MCF 10A (cell line): Measurements from ENCODE around the gene AKR1B1. TPM values are rescaled to one million over a fixed set of nuclear protein-coding genes. Genes with fewer than 3 reads are reported as not detected.

Source experiments
- BruUV-seq: library from RNA; stranded (reverse); fragments of 400-500 nt; replicated peaks from 2 replicates; lab custom pipeline; 2021; lab: Mats Ljungman, UMichigan
- CTCF ChIA-PET: fragments of 300-600 bp; sonication (Branson Sonifier 250); formaldehyde crosslinking; extraction: SDS; loops from one replicate; lab custom pipeline; 2021; ENCODE audit warnings: antibody characterized with exemption, inconsistent platforms; lab: Yijun Ruan, JAX
- POLR2A ChIA-PET: fragments of 300-600, 350-650 bp; sonication (Branson Sonifier 250); formaldehyde crosslinking; extraction: SDS; loops from one replicate; lab custom pipeline; 2020; ENCODE audit warnings: antibody characterized with exemption, inconsistent platforms; lab: Yijun Ruan, JAX
- DNase-seq: peaks from one replicate; pipeline ENCODE4 v3.0.0-alpha.2; 2018; ENCODE audit not compliant: unreplicated experiment
- H3K27ac Mint-ChIP-seq: one replicate; pipeline ENCODE4 v1.8.0; 2022; ENCODE audit warnings: mild to moderate bottlenecking, low read depth, mixed read lengths; ENCODE audit not compliant: unreplicated experiment
- H3K27me3 Mint-ChIP-seq: one replicate; pipeline ENCODE4 v1.8.0; 2022; ENCODE audit warnings: mixed read lengths; ENCODE audit not compliant: insufficient read depth, unreplicated experiment
- H3K36me3 Mint-ChIP-seq: one replicate; pipeline ENCODE4 v1.8.0; 2022; ENCODE audit warnings: mild to moderate bottlenecking, moderate library complexity, mixed read lengths; ENCODE audit not compliant: insufficient read depth, unreplicated experiment
- H3K4me1 Mint-ChIP-seq: one replicate; pipeline ENCODE4 v1.8.0; 2022; ENCODE audit warnings: mixed read lengths; ENCODE audit not compliant: insufficient read depth, unreplicated experiment
- H3K4me3 Mint-ChIP-seq: one replicate; pipeline ENCODE4 v1.8.0; 2022; ENCODE audit warnings: mild to moderate bottlenecking, moderate library complexity, mixed read lengths; ENCODE audit not compliant: unreplicated experiment
- H3K9me3 Mint-ChIP-seq: one replicate; pipeline ENCODE4 v1.8.0; 2022; ENCODE audit warnings: mixed read lengths; ENCODE audit not compliant: unreplicated experiment
- intact Hi-C: fragments of 100-400 bp; cut with micrococcal nuclease; formaldehyde crosslinking; loops from 2 replicates; pipeline ENCODE4 v1.14.1; 2022
- total RNA-seq: library from RNA; stranded (reverse); gene quantifications from 2 replicates; pipeline ENCODE4 v1.2.3, GENCODE V29; 2022
- TF ChIP-seq, protein P1 (sequence below): fragments of 200-600 bp; IDR thresholded peaks from one replicate; pipeline ENCODE4 v1.8.0; 2022; ENCODE audit warnings: antibody characterized with exemption, mild to moderate bottlenecking; ENCODE audit not compliant: unreplicated experiment

AKR1B1 gene
- total RNA-seq, 1 experiment from 2014 or later: 128 TPM

DNA sequence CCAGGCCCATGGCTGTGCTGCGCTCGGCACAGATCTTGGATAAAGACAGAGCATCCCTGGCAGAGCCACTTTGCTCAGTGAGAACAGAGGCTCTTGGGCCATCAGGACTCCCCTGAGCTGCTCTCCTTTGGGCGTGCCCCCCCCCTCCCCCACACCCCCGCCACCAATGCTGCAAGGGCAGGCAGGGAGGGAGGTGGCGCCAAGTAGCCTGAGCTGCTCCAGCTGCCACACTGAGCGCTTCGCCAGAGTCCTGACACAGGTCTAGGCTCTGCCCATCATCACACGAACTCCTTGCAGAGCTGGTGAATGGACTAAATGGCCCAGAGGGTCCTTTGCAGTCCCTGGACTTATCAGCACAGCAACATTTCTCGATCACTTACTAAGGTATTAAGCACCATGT is 12.5 kb downstream of the AKR1B1 start:
- H3K4me3 Mint-ChIP-seq: no peak overlapping the region
- ChIA-PET CTCF (interaction anchor here (0.6 to 4.3 kb wide), 8 partner anchors 13 to 187 kb away, joined by 4 to 41 read pairs (median 7); partner anchors contain the start of genes AKR1B1 and AKR1B15), POLR2A (interaction anchor here (1.1 to 6.3 kb wide), 2 partner anchors 10 to 12 kb away, joined by 4 to 46 read pairs; partner anchors contain the start of gene AKR1B1)
- TF ChIP-seq, protein P1, sequence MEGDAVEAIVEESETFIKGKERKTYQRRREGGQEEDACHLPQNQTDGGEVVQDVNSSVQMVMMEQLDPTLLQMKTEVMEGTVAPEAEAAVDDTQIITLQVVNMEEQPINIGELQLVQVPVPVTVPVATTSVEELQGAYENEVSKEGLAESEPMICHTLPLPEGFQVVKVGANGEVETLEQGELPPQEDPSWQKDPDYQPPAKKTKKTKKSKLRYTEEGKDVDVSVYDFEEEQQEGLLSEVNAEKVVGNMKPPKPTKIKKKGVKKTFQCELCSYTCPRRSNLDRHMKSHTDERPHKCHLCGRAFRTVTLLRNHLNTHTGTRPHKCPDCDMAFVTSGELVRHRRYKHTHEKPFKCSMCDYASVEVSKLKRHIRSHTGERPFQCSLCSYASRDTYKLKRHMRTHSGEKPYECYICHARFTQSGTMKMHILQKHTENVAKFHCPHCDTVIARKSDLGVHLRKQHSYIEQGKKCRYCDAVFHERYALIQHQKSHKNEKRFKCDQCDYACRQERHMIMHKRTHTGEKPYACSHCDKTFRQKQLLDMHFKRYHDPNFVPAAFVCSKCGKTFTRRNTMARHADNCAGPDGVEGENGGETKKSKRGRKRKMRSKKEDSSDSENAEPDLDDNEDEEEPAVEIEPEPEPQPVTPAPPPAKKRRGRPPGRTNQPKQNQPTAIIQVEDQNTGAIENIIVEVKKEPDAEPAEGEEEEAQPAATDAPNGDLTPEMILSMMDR: no peak
- BruUV-seq: no TSS peak
- no peak for DNase-seq
- no peak overlapping the region for H3K27ac Mint-ChIP-seq
- no peaks in the 10 kb centered on the region for H3K9me3 Mint-ChIP-seq
- no peaks in the 10 kb centered on the region for H3K27me3 Mint-ChIP-seq
- peaks cover 31% of the 10 kb centered on the region for H3K4me1 Mint-ChIP-seq
- intact Hi-C loops: no loop called here
- H3K36me3 Mint-ChIP-seq: peaks cover 78% of the 10 kb centered on the region

GRCh38 chr7:134444961-134445315 is 14.0 kb downstream of the AKR1B1 start:
- Mint-ChIP-seq H3K4me1 (peaks cover 31% of the 10 kb centered on the region), H3K27me3 (no peaks in the 10 kb centered on the region), H3K36me3 (peaks cover 75% of the 10 kb centered on the region), H3K9me3 (no peaks in the 10 kb centered on the region), H3K27ac (no peak overlapping the region), H3K4me3 (no peak overlapping the region)
- ChIA-PET CTCF (interaction anchor here (0.6 to 4.3 kb wide), 14 partner anchors 10 to 948 kb away, joined by 3 to 41 read pairs (median 8); partner anchors contain the start of gene AKR1B1), POLR2A (interaction anchor here (1.5 to 6.3 kb wide), 2 partner anchors 9 to 13 kb away, joined by 6 to 46 read pairs; partner anchors contain the start of gene AKR1B1)
- no peak for DNase-seq
- intact Hi-C loops: loop anchor here (1.0 kb wide), 2 partner anchors 33 to 68 kb away; no protein-coding TSS in a partner anchor
- TF ChIP-seq, protein P1: no peak
- no TSS peak for BruUV-seq

DNA sequence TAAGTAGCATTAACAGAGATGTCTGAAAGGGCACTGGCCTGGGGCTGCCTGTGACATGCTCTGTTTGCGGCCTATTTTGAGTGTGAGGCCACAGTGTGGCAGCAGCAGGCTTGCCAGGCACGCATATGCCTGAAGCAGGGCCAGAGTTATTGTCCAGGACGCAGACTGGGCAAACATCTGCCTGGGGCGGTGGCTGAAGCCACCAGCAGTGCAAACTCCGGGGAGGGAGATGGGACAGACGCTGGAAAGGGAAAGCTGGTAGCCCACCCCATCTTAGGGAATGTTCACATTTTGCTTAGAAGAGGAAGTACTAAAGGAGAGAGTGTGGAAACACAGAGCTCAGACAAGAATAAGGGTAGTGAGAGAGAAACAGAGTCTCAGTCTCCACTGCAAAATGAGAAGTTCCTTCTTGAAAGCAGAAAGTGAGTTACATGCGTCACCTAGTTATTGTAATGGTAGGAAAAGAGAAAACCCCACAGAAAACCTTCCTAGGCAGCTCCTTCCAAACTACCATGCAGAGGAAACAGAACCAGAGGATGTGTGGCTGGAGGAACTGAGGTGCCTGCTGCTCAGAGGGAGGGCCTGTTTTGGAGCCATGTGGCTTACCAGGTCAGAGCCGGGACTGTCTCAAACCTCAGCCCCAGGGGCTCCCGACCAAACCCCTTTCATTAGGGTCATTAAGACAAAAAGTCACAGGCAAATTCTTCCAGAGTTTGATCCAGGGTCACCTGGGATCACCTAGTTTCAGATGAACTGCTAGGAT is 14.5 kb downstream of the AKR1B1 start:
- POLR2A ChIA-PET: interaction anchor here (0.7 to 6.3 kb wide), 5 partner anchors 9 to 62 kb away, joined by 3 to 46 read pairs (median 6); partner anchors contain the start of gene AKR1B1
- BruUV-seq: no TSS peak
- H3K36me3 Mint-ChIP-seq: peaks cover 75% of the 10 kb centered on the region

More for the DNA sequence above, 14.5 kb downstream of the AKR1B1 start:
- Mint-ChIP-seq H3K9me3 (no peaks in the 10 kb centered on the region), H3K27me3 (no peaks in the 10 kb centered on the region), H3K4me1 (peaks cover 28% of the 10 kb centered on the region), H3K4me3 (no peak overlapping the region), H3K27ac (peak overlapping the region; percentile 90)
- intact Hi-C loops: loop anchor here (1.0 kb wide), 2 partner anchors 34 to 69 kb away; no protein-coding TSS in a partner anchor
- DNase-seq: peak; percentile 20
- CTCF ChIA-PET: interaction anchor here (0.6 to 4.3 kb wide), 21 partner anchors 9 to 1599 kb away, joined by 3 to 41 read pairs (median 5); partner anchors contain the start of gene AKR1B1
- TF ChIP-seq, protein P1: peak; percentile 26
